Measurements from ENCODE around the gene TBC1D1.
"Not testable (repeated sequence)": the region's sequence is repeated elsewhere in the genome, so short reads cannot be mapped to it uniquely, and the experiment has no call there.

TBC1D1 gene

GRCh38 chr4:37891260-37892159 is 626 bp downstream of the TBC1D1 start:
- DNase-seq (ENCODE audit: low read depth): no peak

DNA sequence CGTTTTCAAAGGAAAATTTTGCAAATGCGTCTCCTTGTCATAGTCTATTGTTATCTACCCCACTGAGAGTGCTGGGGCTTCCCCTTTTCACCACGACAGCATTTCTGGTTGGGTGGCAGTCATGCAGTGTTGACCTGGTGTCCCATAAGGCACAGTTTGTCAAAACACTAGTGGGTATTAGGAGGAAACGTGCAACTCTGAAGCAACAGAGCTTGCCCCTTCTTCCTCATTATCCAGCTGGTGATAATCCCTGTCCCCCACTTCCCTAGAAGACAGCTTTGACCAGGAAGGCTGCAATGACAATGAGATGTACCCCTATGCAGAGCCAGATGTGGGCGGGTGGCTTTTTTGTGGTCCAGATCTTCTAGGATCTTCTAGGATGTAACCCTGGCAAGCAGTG is 1.8 kb downstream of the TBC1D1 start:
- DNase-seq (ENCODE audit: low read depth): no peak

GRCh38 chr4:37893164-37893563 is 2.3 kb downstream of the TBC1D1 start:
- DNase-seq (ENCODE audit: low read depth): no peak

GRCh38 chr4:37895271-37895670 is 4.4 kb downstream of the TBC1D1 start:
- DNase-seq (ENCODE audit: low read depth): no peak

GRCh38 chr4:37896206-37896860 is 5.4 kb downstream of the TBC1D1 start:
- DNase-seq (ENCODE audit: low read depth): no peak

GRCh38 chr4:37902212-37902611 is 11.3 kb downstream of the TBC1D1 start:
- DNase-seq (ENCODE audit: low read depth): no peak

DNA sequence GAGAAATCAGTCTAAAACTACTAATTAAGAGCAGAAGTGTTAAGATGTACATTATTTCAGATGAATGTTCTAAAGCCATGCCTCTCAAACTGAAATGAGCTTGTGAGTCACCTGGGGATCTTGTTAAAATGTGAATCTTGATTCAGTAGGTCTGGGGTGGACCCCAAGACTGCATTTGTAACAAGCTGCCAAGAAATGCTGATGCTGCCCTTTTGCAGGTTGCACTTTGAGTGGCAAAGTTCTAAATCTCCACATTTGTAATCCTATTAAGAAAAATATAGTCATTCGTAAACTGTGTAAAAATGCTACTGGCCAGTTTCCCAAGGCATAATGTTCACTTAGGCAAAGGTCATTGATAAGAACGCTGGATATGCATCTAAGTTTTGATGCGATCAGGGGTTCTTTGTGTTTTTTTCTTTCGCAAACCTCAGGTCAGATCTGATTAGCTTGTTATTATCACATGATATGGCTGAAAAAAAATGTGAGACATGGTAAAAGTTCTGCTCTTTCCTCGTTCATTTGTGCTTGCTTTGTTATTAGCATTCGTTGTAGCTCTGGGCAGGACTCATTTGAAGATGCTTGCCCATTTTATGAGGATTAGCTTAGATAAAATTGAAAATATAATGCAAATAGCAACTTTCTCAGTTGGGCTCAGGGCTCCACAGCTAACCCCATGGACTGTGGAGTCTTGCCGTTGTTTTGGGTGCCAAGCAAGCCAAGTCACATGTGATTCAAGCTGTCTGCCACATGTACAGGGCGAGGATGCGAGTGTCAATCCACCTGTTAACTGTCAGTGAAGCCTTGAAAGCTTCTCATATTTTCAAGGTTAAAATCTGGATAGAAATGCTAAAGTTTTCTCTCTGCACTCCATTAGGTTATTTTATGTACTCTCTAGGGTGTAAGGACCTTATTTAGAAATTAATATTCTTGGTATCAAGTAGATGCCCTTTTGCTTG is 12.1 kb downstream of the TBC1D1 start:
- DNase-seq (ENCODE audit: low read depth): no peak

- DNase-seq (ENCODE audit: low read depth): no peak
Observed at GRCh38 chr4:37903901-37904300, 13.0 kb downstream of the TBC1D1 start.

DNA sequence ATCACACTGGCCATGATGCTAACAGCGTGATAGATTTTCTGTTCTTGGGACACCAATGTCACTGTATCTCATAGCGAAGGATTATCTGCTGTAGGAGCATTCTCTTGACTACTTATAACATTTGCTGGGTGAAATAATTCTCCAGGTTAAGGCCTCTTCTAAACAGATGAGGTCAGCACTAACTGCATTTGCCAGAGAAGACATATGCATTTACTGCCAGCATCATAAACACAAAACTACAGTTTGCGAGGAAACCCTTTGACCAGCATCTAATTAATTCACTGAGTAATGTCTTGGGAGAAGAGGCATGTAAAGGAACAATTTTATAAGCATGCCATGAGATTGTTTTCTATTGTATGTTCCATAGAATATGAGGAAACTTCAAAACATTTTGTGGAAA is 13.9 kb downstream of the TBC1D1 start:
- no peak for DNase-seq (ENCODE audit: low read depth)

- no peak for DNase-seq (ENCODE audit: low read depth)
Observed at GRCh38 chr4:37905533-37906169, 14.8 kb downstream of the TBC1D1 start.

GRCh38 chr4:37908488-37909331 is 17.8 kb downstream of the TBC1D1 start:
- no peak for DNase-seq (ENCODE audit: low read depth)

- no peak for DNase-seq (ENCODE audit: low read depth)
Observed at GRCh38 chr4:37909332-37910090, 18.6 kb downstream of the TBC1D1 start.

DNA sequence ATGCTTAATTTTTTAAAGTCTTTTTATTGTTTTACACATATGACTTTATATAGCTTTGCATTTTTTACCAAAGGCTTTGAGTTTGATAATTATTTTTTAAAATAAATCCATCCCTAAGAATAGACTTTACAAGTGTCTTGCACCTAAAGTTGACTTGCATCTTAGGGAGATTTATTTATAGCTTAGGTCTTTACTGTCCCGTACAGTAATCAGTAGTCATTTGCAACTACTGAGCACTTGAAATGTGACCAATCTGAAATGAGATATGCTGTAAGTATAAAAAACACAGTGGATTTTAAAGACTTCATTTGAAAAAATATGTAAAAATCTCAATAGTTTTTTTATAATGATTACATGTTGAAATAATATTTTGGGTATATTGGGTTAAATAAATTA is 19.2 kb downstream of the TBC1D1 start:
- DNase-seq (ENCODE audit: low read depth): no peak

- DNase-seq (ENCODE audit: low read depth): no peak
Observed at GRCh38 chr4:37914539-37914938, 23.7 kb downstream of the TBC1D1 start.

- no peak for DNase-seq (ENCODE audit: low read depth)
Observed at GRCh38 chr4:37917388-37917787, 26.5 kb downstream of the TBC1D1 start.

DNA sequence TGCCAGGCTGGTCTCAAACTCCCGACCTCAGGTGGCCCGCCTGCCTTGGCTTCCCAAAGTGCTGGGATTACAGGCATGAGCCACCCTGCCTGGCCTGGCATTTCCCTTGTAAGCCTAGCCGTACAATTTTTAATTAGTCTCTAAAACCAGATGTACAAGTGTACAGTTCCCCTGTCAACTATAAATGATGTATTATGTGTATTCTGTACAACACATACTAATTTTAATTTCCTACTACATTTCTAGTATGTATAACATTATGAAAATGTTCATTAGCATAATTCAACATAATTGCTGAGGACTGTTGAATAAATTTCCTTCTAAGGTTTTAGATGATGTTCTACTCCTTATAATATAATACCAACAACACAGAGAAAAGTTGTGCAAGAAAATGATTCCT is 27.8 kb downstream of the TBC1D1 start:
- DNase-seq (ENCODE audit: low read depth): no peak

DNA sequence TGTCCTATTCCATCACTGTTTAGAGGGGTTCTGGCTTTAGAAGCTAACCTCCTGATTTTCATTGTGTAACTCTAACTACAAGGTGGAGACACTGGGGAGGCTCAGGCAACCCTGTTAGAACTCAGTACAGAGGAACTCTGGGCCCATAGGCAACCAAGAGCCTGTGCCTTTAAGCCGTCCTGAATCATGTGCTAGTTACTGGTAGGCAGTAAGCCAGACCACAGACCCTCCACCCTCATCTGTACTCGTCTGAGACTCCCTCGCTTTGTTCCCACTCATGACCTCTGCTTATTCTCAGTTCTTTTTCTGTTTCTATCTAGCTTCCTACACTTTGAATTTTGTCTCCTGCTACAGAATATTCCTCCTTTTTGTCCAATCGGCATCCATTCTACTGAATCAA is 31.4 kb downstream of the TBC1D1 start:
- no peak for DNase-seq (ENCODE audit: low read depth)

DNA sequence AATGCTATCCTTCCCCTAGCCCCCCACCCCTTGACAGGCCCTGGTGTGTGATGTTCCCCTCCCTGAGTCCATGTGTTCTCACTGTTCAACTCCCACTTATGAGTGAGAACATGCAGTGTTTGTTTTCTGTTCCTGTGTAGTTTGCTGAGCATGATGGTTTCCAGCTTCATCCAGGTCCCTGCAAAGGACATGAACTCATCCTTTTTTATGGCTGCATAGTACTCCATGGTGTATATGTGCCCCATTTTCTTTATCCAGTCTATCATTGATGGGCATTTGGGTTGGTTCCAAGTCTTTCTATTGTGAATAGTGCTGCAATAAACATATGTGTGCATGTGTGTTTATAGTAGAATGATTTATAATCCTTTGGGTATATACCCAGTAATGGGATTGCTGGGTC is 32.2 kb downstream of the TBC1D1 start:
- DNase-seq (ENCODE audit: low read depth): not testable (repeated sequence)

GRCh38 chr4:37924946-37925345 is 34.1 kb downstream of the TBC1D1 start:
- no peak for DNase-seq (ENCODE audit: low read depth)

DNA sequence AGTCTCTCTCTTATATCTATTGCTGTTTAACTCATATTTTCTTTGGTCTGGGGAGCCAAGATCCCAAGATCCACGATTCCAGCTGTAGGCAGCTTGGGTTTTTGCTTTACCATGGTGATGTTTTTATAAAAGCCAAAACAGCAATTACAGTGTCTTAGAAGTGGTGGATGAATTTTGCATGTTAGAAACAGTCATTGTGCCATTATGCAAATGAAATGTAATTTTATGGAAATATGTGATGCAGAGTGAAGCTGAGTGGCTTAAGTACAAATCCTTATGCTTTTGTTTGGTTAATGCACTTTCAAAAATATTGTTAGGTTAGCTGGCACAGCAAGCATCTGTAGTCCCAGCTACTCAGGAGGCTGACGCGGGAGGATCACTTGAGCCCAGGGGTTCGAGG is 36.5 kb downstream of the TBC1D1 start:
- no peak for DNase-seq (ENCODE audit: low read depth)

All from CMK (cell line).